HepG2 (cell line): ENCODE data around the gene DNAJB11. TPM values are rescaled to one million over a fixed set of nuclear protein-coding genes. Genes with fewer than 3 reads are reported as not detected.

Source experiments
- DR1 ChIP-seq: sonication (generic); formaldehyde crosslinking; IDR thresholded peaks from 2 replicates; pipeline ENCODE4 v1.8.0; 2021; ENCODE audit warnings: mild to moderate bottlenecking, missing genetic modification reagents, inconsistent platforms
- E2F5 ChIP-seq: sonication (generic); formaldehyde crosslinking; conservative IDR thresholded peaks from 2 replicates; pipeline ENCODE4 v1.4.0; 2020; ENCODE audit warnings: missing genetic modification reagents
- FOSL1 ChIP-seq: sonication (generic); formaldehyde crosslinking; IDR thresholded peaks from 2 replicates; pipeline ENCODE4 v1.9.0; 2021; ENCODE audit warnings: missing genetic modification reagents, borderline replicate concordance
- MAFF ChIP-seq: IDR thresholded peaks from 2 replicates; pipeline ENCODE4 v1.6.1; 2011; ENCODE audit warnings: low read depth, low read length, improper control_type of control experiment
- MLX ChIP-seq: IDR thresholded peaks from 2 replicates; pipeline ENCODE4 v1.6.1; 2016
- NFYC ChIP-seq: IDR thresholded peaks from 2 replicates; pipeline ENCODE4 v1.6.1; 2016; ENCODE audit warnings: missing genetic modification reagents, missing compliant biosample characterization
- SALL1 ChIP-seq: sonication (generic); formaldehyde crosslinking; IDR thresholded peaks from 2 replicates; pipeline ENCODE4 v1.8.0; 2022; ENCODE audit warnings: mild to moderate bottlenecking, missing genetic modification reagents
- SIN3B ChIP-seq: fragments of 150-350 bp; IDR thresholded peaks from 2 replicates; pipeline ENCODE4 v1.6.1; 2014; ENCODE audit warnings: low read length
- TARDBP ChIP-seq: sonication (generic); formaldehyde crosslinking; IDR thresholded peaks from 2 replicates; pipeline ENCODE4 v1.8.0; 2022; ENCODE audit warnings: mild to moderate bottlenecking, missing genetic modification reagents
- TIGD3 ChIP-seq: sonication (generic); formaldehyde crosslinking; IDR thresholded peaks from 2 replicates; pipeline ENCODE4 v1.5.1; 2020; ENCODE audit warnings: mild to moderate bottlenecking, missing genetic modification reagents, borderline replicate concordance
- ZFP36L1 ChIP-seq: sonication (generic); formaldehyde crosslinking; IDR thresholded peaks from 2 replicates; pipeline ENCODE4 v1.8.0; 2022; ENCODE audit warnings: mild to moderate bottlenecking, missing genetic modification reagents, moderate library complexity
- ZNF24 ChIP-seq: fragments of 450-650 bp; IDR thresholded peaks from 2 replicates; pipeline ENCODE4 v1.6.1; 2017; ENCODE audit warnings: antibody characterized with exemption, mild to moderate bottlenecking
- ZNF253 ChIP-seq: sonication (generic); formaldehyde crosslinking; IDR thresholded peaks from 2 replicates; pipeline ENCODE4 v1.8.0; 2022; ENCODE audit warnings: mild to moderate bottlenecking, missing genetic modification reagents, borderline replicate concordance
- ZNF44 ChIP-seq: sonication (generic); formaldehyde crosslinking; IDR thresholded peaks from 2 replicates; pipeline ENCODE4 v1.5.1; 2020; ENCODE audit warnings: mild to moderate bottlenecking, missing genetic modification reagents
- ZNF564 ChIP-seq: sonication (generic); formaldehyde crosslinking; IDR thresholded peaks from 2 replicates; pipeline ENCODE4 v1.8.1; 2023; ENCODE audit warnings: mild to moderate bottlenecking, missing genetic modification reagents
- ZNF569 ChIP-seq: sonication (generic); formaldehyde crosslinking; IDR thresholded peaks from 2 replicates; pipeline ENCODE4 v1.5.0; 2020; ENCODE audit warnings: mild to moderate bottlenecking, missing genetic modification reagents, moderate library complexity, borderline replicate concordance
- ZNF615 ChIP-seq: sonication (generic); formaldehyde crosslinking; IDR thresholded peaks from 2 replicates; pipeline ENCODE4 v1.5.0; 2020; ENCODE audit warnings: mild to moderate bottlenecking, missing genetic modification reagents, borderline replicate concordance
- ZNF674 ChIP-seq: sonication (generic); formaldehyde crosslinking; IDR thresholded peaks from 2 replicates; pipeline ENCODE4 v1.5.0; 2020; ENCODE audit warnings: low read depth, mild to moderate bottlenecking, missing genetic modification reagents
- ZNF749 ChIP-seq: sonication (generic); formaldehyde crosslinking; IDR thresholded peaks from 2 replicates; pipeline ENCODE4 v1.8.0; 2022; ENCODE audit warnings: mild to moderate bottlenecking, missing genetic modification reagents, moderate library complexity, borderline replicate concordance
- polyA plus RNA-seq, 8 experiments: library from polyadenylated mRNA; depleted of rRNA in 3 of 8; stranded (reverse) in 7 of 8; unstranded in 1 of 8; fragments of >200 nt; fragmentation: Illumina TruSeq in 4 of 8; extraction: Trizol in 4 of 8; gene quantifications; 2 replicates each; pipeline versions ENCODE4 v1.2.1 to v1.2.3, GENCODE V29; 2011 to 2016; ENCODE audit warnings: low read depth in 4 of 8, missing spikeins in 1 of 8, mixed read lengths in 1 of 8; ENCODE audit not compliant: insufficient read depth in 1 of 8
- total RNA-seq, 5 experiments: library from RNA; depleted of rRNA; stranded (reverse); fragments of >200 nt; fragmentation: Illumina TruSeq; extraction: Trizol; gene quantifications; 2 replicates each; pipeline ENCODE4 v1.2.3, GENCODE V29; 2016; ENCODE audit warnings: low read depth in 1 of 5
- TF ChIP-seq, protein P1 (sequence below): sonication (generic); formaldehyde crosslinking; IDR thresholded peaks from 2 replicates; pipeline ENCODE4 v1.4.0; 2020; ENCODE audit warnings: missing genetic modification reagents, borderline replicate concordance

The DNAJB11 gene
- total and polyA plus RNA-seq, 2 of the 13 experiments (the other 11 are each of a cell fraction or from before 2014, with no cell fraction given), result 41.0 to 132 TPM

DNA sequence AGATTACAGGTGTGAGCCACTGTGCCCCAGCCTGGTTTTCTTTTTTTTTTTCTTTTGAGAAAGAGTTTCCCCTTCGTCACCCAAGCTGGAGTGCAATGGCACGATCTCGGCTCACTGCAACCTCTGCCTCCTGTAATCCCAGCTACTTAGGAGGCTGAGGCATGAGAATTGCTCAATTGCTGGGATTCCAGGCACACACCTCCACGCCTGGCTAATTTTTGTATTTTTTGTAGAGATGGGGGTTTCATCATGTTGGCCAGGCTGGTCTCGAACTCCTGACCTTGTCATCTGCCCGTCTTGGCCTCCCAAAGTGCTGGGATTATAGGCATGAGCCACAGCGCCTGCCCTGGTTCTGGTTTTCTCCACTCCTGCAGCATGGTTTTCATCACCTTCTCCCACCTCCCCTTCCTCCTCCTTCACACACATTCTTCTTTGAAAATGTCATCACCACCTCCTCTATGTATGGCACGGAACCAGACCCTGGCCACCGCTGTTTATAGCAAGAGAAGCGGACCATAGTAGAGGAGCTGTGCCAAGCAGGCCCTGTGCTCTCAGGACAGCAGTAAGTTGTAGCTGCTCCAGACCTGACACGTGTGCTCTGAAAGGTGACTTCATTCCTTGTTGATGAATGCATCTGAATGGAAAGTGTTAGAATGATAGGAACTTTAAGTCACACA is 27.7 kb downstream of the DNAJB11 start (continued):
- TF ChIP-seq DR1 (CRISPR knock-in tag) (no peak), ZNF569 (CRISPR knock-in tag) (no peak), ZNF253 (no peak), NFYC (CRISPR knock-in tag) (no peak), ZNF44 (CRISPR knock-in tag) (no peak), MAFF (no peak), ZNF615 (CRISPR knock-in tag) (no peak), MLX (CRISPR knock-in tag) (no peak), E2F5 (CRISPR knock-in tag) (no peak), SIN3B (no peak), FOSL1 (CRISPR knock-in tag) (no peak), TARDBP (CRISPR knock-in tag) (no peak), TIGD3 (CRISPR knock-in tag) (no peak), SALL1 (CRISPR knock-in tag) (no peak; the same call in 1 of the 2 replicates), ZNF674 (no peak), ZFP36L1 (CRISPR knock-in tag) (0 out of 2 replicates have a peak, but pooled peaks have one; percentile 35), ZNF564 (CRISPR knock-in tag) (no peak), ZNF24 (no peak), ZNF749 (no peak)
- TF ChIP-seq, protein P1, sequence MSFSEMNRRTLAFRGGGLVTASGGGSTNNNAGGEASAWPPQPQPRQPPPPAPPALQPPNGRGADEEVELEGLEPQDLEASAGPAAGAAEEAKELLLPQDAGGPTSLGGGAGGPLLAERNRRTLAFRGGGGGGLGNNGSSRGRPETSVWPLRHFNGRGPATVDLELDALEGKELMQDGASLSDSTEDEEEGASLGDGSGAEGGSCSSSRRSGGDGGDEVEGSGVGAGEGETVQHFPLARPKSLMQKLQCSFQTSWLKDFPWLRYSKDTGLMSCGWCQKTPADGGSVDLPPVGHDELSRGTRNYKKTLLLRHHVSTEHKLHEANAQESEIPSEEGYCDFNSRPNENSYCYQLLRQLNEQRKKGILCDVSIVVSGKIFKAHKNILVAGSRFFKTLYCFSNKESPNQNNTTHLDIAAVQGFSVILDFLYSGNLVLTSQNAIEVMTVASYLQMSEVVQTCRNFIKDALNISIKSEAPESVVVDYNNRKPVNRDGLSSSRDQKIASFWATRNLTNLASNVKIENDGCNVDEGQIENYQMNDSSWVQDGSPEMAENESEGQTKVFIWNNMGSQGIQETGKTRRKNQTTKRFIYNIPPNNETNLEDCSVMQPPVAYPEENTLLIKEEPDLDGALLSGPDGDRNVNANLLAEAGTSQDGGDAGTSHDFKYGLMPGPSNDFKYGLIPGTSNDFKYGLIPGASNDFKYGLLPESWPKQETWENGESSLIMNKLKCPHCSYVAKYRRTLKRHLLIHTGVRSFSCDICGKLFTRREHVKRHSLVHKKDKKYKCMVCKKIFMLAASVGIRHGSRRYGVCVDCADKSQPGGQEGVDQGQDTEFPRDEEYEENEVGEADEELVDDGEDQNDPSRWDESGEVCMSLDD (CRISPR knock-in tag), result no peak
